GM12878 (cell line): ENCODE data around the gene VSTM4. TPM values are rescaled to one million over a fixed set of nuclear protein-coding genes. Genes with fewer than 3 reads are reported as not detected.

Experiments
- ATAC-seq: fragments of 200-7000 bp; cut with Tn5 transposase; 3 replicates; pipeline ENCODE4 v1.9.1; 2020; ENCODE audit warnings: mild to moderate bottlenecking, moderate library complexity
- BruUV-seq: library from RNA; stranded (reverse); fragments of 400-500 nt; replicated peaks from 2 replicates; lab custom pipeline; 2021; lab: Mats Ljungman, UMichigan
- CTCF ChIA-PET: fragments of 300-600 bp; sonication (Branson Sonifier 250); formaldehyde crosslinking; extraction: SDS; loops from one replicate; lab custom pipeline; 2021; ENCODE audit warnings: inconsistent platforms; lab: Yijun Ruan, JAX
- POLR2A ChIA-PET: fragments of 350-600 bp; formaldehyde crosslinking; extraction: SDS; loops from one replicate; lab custom pipeline; 2021; ENCODE audit warnings: inconsistent platforms; lab: Charles Lee
- RAD21 ChIA-PET: fragments of 300-600 bp; sonication (Branson Sonifier 250); formaldehyde crosslinking; loops from one replicate; lab custom pipeline; 2023; ENCODE audit warnings: antibody characterized with exemption; ENCODE audit not compliant: unreplicated experiment; lab: Charles Lee
- SMC1A ChIA-PET: fragments of 300-600 bp; sonication (Branson Sonifier 250); formaldehyde crosslinking; loops from one replicate; lab custom pipeline; 2023; ENCODE audit not compliant: unreplicated experiment, uncharacterized antibody; lab: Charles Lee
- DNase-seq: peaks from one replicate; pipeline ENCODE4 v3.0.0-alpha.2; 2011; ENCODE audit warnings: low read depth, low spot score
- FAIRE-seq: peaks from 3 replicates; lab custom pipeline; 2011; peaks lifted over from hg19 to GRCh38; lab: Jason Lieb, UNC
- H2AFZ ChIP-seq: 2 replicates; pipeline ENCODE4 v1.6.0; 2011; ENCODE audit warnings: low read depth, low read length, control low read depth; ENCODE audit not compliant: control insufficient read depth
- H3K27ac ChIP-seq: 2 replicates; pipeline ENCODE4 v1.5.1; 2011; ENCODE audit warnings: control low read depth; ENCODE audit not compliant: control insufficient read depth, insufficient read depth
- H3K27me3 ChIP-seq, 2 experiments: replicated peaks in 1 of 2; 2 replicates each; pipeline versions ENCODE4 v1.6.0 to v1.6.1; 2011; ENCODE audit warnings: low read length in 1 of 2; ENCODE audit not compliant: control insufficient read depth in 2 of 2, insufficient read depth in 2 of 2
- H3K36me3 ChIP-seq, 2 experiments: 2 replicates each; pipeline ENCODE4 v1.5.1; 2011; ENCODE audit warnings: low read length in 1 of 2; ENCODE audit not compliant: control insufficient read depth in 2 of 2, insufficient read depth in 2 of 2
- H3K4me1 ChIP-seq: 2 replicates; pipeline ENCODE4 v1.6.1; 2011; ENCODE audit warnings: mild to moderate bottlenecking, low read length, moderate library complexity, mixed read lengths; ENCODE audit not compliant: control insufficient read depth, insufficient read depth
- H3K4me2 ChIP-seq: 2 replicates; pipeline ENCODE4 v1.6.0; 2011; ENCODE audit warnings: control low read depth; ENCODE audit not compliant: control insufficient read depth, insufficient read depth
- H3K4me3 ChIP-seq: fragments of 200-600 bp; sonication (generic); 2 replicates; pipeline ENCODE4 v1.5.1; 2016
- H3K79me2 ChIP-seq: 2 replicates; pipeline ENCODE4 v1.6.0; 2011; ENCODE audit warnings: low read length; ENCODE audit not compliant: control insufficient read depth, insufficient read depth
- H3K9ac ChIP-seq: 2 replicates; pipeline ENCODE4 v1.8.0; 2011; ENCODE audit warnings: low read length, control low read depth, mixed read lengths; ENCODE audit not compliant: control insufficient read depth, insufficient read depth
- H3K9me3 ChIP-seq: replicated peaks from 3 replicates; pipeline ENCODE4 v1.5.1; 2011; ENCODE audit warnings: mild to moderate bottlenecking, low read length; ENCODE audit not compliant: control insufficient read depth, insufficient read depth
- H4K20me1 ChIP-seq: 2 replicates; pipeline ENCODE4 v1.6.0; 2011; ENCODE audit not compliant: control insufficient read depth, insufficient read depth
- CUX1 ChIP-seq: IDR thresholded peaks from 2 replicates; pipeline ENCODE4 v1.6.1; 2012; ENCODE audit warnings: improper control_type of control experiment, low read depth, low read length; ENCODE audit not compliant: insufficient replicate concordance
- EP300 ChIP-seq, 2 experiments: fragments of 150-350 bp in 1 of 2; IDR thresholded peaks; 2 replicates each; pipeline ENCODE4 v1.6.1; 2011 to 2012; ENCODE audit warnings: low read depth in 2 of 2, low read length in 2 of 2, borderline replicate concordance in 1 of 2, improper control_type of control experiment in 1 of 2, inconsistent platforms in 1 of 2; ENCODE audit not compliant: control insufficient read depth in 1 of 2
- MLLT1 ChIP-seq: fragments of 450-650 bp; IDR thresholded peaks from 2 replicates; pipeline ENCODE4 v1.6.1; 2016; ENCODE audit warnings: mild to moderate bottlenecking
- NFYA ChIP-seq: IDR thresholded peaks from 2 replicates; pipeline ENCODE4 v1.6.1; 2011; ENCODE audit warnings: low read depth, mild to moderate bottlenecking, low read length, improper control_type of control experiment, borderline replicate concordance
- RAD21 ChIP-seq: IDR thresholded peaks from 2 replicates; pipeline ENCODE4 v1.6.1; 2011; ENCODE audit warnings: mild to moderate bottlenecking, low read depth, low read length, moderate library complexity; ENCODE audit not compliant: insufficient read depth
- SMAD1 ChIP-seq: fragments of 450-650 bp; IDR thresholded peaks from 2 replicates; pipeline ENCODE4 v1.6.1; 2018; ENCODE audit warnings: mild to moderate bottlenecking, low read depth; ENCODE audit not compliant: partially characterized antibody
- STAT3 ChIP-seq: IDR thresholded peaks from 2 replicates; pipeline ENCODE4 v1.6.1; 2011; ENCODE audit warnings: low read depth, low read length, improper control_type of control experiment
- ZBTB40 ChIP-seq: fragments of 450-650 bp; IDR thresholded peaks from 2 replicates; pipeline ENCODE4 v1.6.1; 2016; ENCODE audit warnings: mild to moderate bottlenecking, moderate library complexity, borderline replicate concordance
- WGBS: methylation state at CpG from one replicate; pipeline ENCODE4 v1.1.6; 2016; ENCODE audit warnings: low lambda C conversion rate; ENCODE audit not compliant: insufficient replicate concordance, insufficient coverage; ENCODE audit errors: missing lambda C conversion rate; 5-methylcytosine and 5-hydroxymethylcytosine counted together
- in situ Hi-C: fragments of 300-500 bp; cut with MboI; formaldehyde crosslinking; loops from 9 replicates; pipeline ENCODE4 v1.14.3; 2018; ENCODE audit warnings: mixed read lengths
- intact Hi-C: fragments of 100-400 bp; cut with micrococcal nuclease; formaldehyde crosslinking; loops from one replicate; pipeline ENCODE4 v1.14.2; 2022; ENCODE audit not compliant: unreplicated experiment
- polyA plus RNA-seq, 11 experiments: library from polyadenylated mRNA; depleted of rRNA in 4 of 11; unstranded in 6 of 11; stranded (reverse) in 5 of 11; fragments of >200 nt; fragmentation: Nextera tagmentation in 4 of 11; fragmentation: Illumina TruSeq in 1 of 11; extraction: Ambion mirVana in 4 of 11; extraction: Trizol in 1 of 11; gene quantifications; 1 replicate in 1 of 11; 2 replicates in 10 of 11; pipeline versions ENCODE4 v1.2.1 to v1.2.3, GENCODE V29; 2011 to 2016; ENCODE audit warnings: inconsistent platforms in 2 of 11, missing spikeins in 2 of 11, low read depth in 1 of 11
- total RNA-seq, 4 experiments: library from RNA; depleted of rRNA in 3 of 4; stranded (reverse); fragments of >200 nt in 3 of 4; fragmentation: Illumina TruSeq in 1 of 4; extraction: Trizol in 1 of 4; gene quantifications; 2 replicates each; pipeline versions ENCODE4 v1.2.1 to v1.2.3, GENCODE V29; 2013 to 2021

VSTM4 gene
- total and polyA plus RNA-seq, 10 of the 15 experiments (the other 5 are each of a cell fraction or from before 2014, with no cell fraction given): 0.01 to 0.14 (median 0.02) TPM; not detected in 7

GRCh38 chr10:49150426-49150825, 35.1 kb upstream of the VSTM4 start:
- Histone ChIP-seq H3K4me2 (no peak overlapping the region), H3K27ac (no peak overlapping the region), H3K36me3 (no peaks in the 10 kb centered on the region), H3K9ac (no peak overlapping the region), H3K27me3 (no peaks in the 10 kb centered on the region), H3K9me3 (no peaks in the 10 kb centered on the region; the same call in 2 of the 3 replicates), H4K20me1 (no peaks in the 10 kb centered on the region), H3K4me3 (no peak overlapping the region), H3K79me2 (no peaks in the 10 kb centered on the region), H2AFZ (no peak overlapping the region), H3K4me1 (no peaks in the 10 kb centered on the region)
- in situ Hi-C loops (no loop called here), intact Hi-C loops (no loop called here)
- ATAC-seq: no peak
- ChIA-PET RAD21 (no interaction called here), CTCF (no interaction called here), SMC1A (interaction anchor here (1.0 kb wide), 1 partner anchor 789 kb away, joined by 3 read pairs; no protein-coding TSS in a partner anchor), POLR2A (no interaction called here)
- TF ChIP-seq MLLT1 (no peak), SMAD1 (no peak), STAT3 (no peak), ZBTB40 (no peak), RAD21 (no peak), EP300 (IDR thresholded peaks at IDR 0.05; ENCODE audit: borderline replicate concordance in 1 of 2, control insufficient read depth in 1 of 2, low read depth in 2 of 2, low read length in 2 of 2) (no peak), CUX1 (no peak), NFYA (no peak)
- DNase-seq: no peak
- WGBS: 35% methylated on average over 5 of the region's 5 CpGs
- BruUV-seq: no TSS peak
- FAIRE-seq: no peak
